Gastroesophageal sphincter (tissue), 4 donors: ENCODE results near the gene CLDN2. TPM values are rescaled to one million over a fixed set of nuclear protein-coding genes. Genes with fewer than 3 reads are reported as not detected.

Experiments used
- ATAC-seq: fragments of 150-250 bp; one replicate; pipeline ENCODE4 v1.9.1; 2016; ENCODE audit warnings: mild to moderate bottlenecking, moderate library complexity
- H3K27ac ChIP-seq, 4 donors: fragments of 200-600 bp; sonication (generic) in 3 of 4; 1 replicate in 3 of 4; 2 replicates in 1 of 4; pipeline ENCODE4 v1.5.1; 2016 to 2019
- H3K27me3 ChIP-seq: fragments of 200-600 bp; sonication (generic); one replicate; pipeline ENCODE4 v1.5.1; 2019
- H3K36me3 ChIP-seq, 2 donors: fragments of 200-600 bp; sonication (generic); one replicate each; pipeline ENCODE4 v1.5.1; 2019; ENCODE audit warnings: control low read depth in 1 of 2
- H3K4me1 ChIP-seq, 3 donors: fragments of 200-600 bp; sonication (generic); 1 replicate in 2 of 3; 2 replicates in 1 of 3; pipeline ENCODE4 v1.5.1; 2016 to 2019; ENCODE audit warnings: control low read depth in 2 of 3
- H3K4me3 ChIP-seq, 2 donors: fragments of 200-600 bp; sonication (generic); one replicate each; pipeline ENCODE4 v1.5.1; 2019; ENCODE audit warnings: mild to moderate bottlenecking in 1 of 2, moderate library complexity in 1 of 2
- H3K9me3 ChIP-seq, 3 donors: fragments of 200-600 bp; sonication (generic); one replicate each; pipeline ENCODE4 v1.5.1; 2017 to 2019; ENCODE audit warnings: control low read depth in 2 of 3
- EP300 ChIP-seq: sonication (generic); formaldehyde crosslinking; IDR thresholded peaks from one replicate; pipeline ENCODE4 v1.6.1; 2017; ENCODE audit warnings: antibody characterized with exemption, mild to moderate bottlenecking
- POLR2A ChIP-seq, 2 donors: fragments of 450-650 bp; IDR thresholded peaks; one replicate each; pipeline ENCODE4 v1.6.1; 2017; ENCODE audit warnings: antibody characterized with exemption in 2 of 2, mild to moderate bottlenecking in 2 of 2, moderate library complexity in 1 of 2
- POLR2AphosphoS5 ChIP-seq: sonication (generic); formaldehyde crosslinking; IDR thresholded peaks from one replicate; pipeline ENCODE4 v1.6.1; 2017; ENCODE audit warnings: antibody characterized with exemption
- WGBS, 2 donors: methylation state at CpG; one replicate each; pipeline ENCODE4 v1.1.5; 2018; ENCODE audit warnings: low coverage in 1 of 2; 5-methylcytosine and 5-hydroxymethylcytosine counted together
- total RNA-seq, 4 donors: library from RNA; depleted of rRNA; stranded (reverse); fragments of >200 nt; gene quantifications; one replicate each; pipeline ENCODE4 v1.1.0, GENCODE V29; 2016
- TF ChIP-seq, protein P1 (sequence below), 4 experiments: fragments of 200-600 bp in 2 of 4; fragments of 450-650 bp in 2 of 4; sonication (generic) in 1 of 4; IDR thresholded peaks; one replicate each; pipeline ENCODE4 v1.5.1; 2017 to 2019; ENCODE audit warnings: antibody characterized with exemption in 4 of 4, mild to moderate bottlenecking in 2 of 4, moderate library complexity in 2 of 4

The CLDN2 gene
- total RNA-seq, 4 donors from 2014 or later = not detected

DNA sequence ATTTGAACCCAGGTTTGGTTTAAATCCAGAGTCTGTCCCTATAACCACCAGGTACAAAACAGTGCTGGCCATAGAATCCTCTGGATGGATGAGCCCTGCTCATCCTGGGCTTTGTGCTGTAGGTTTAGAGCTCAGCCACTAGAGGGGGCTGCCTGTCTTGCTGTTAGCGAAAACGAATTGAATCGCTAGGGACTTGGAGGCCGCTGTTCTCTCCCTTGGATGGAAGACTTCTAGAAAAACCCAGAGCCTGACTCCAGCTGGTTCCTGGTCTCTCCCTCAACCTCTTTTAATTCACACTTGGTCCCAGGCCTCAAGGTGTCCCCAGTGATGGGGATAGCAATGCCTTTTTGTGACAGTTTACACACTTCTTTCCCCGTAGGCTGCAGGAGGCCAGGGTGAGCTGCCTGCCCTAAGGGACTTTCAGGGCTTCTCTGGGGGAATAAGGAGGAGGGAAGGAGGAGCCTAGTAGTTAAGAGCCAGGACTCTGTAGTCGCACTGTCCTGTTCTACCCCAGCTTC lies 25.8 kb upstream of the CLDN2 start:
- Histone ChIP-seq H3K4me1 (peaks cover 0 to 14% (median 0%) of the 10 kb centered on the region in 3 donors), H3K36me3 (no peaks in the 10 kb centered on the region), H3K27me3 (no peaks in the 10 kb centered on the region), H3K9me3 (no peaks in the 10 kb centered on the region), H3K27ac (peak overlapping the region in 1 of 4 donors; percentile 39), H3K4me3 (no peak overlapping the region)
- ATAC-seq = peak; percentile 81
- TF ChIP-seq, protein P1, sequence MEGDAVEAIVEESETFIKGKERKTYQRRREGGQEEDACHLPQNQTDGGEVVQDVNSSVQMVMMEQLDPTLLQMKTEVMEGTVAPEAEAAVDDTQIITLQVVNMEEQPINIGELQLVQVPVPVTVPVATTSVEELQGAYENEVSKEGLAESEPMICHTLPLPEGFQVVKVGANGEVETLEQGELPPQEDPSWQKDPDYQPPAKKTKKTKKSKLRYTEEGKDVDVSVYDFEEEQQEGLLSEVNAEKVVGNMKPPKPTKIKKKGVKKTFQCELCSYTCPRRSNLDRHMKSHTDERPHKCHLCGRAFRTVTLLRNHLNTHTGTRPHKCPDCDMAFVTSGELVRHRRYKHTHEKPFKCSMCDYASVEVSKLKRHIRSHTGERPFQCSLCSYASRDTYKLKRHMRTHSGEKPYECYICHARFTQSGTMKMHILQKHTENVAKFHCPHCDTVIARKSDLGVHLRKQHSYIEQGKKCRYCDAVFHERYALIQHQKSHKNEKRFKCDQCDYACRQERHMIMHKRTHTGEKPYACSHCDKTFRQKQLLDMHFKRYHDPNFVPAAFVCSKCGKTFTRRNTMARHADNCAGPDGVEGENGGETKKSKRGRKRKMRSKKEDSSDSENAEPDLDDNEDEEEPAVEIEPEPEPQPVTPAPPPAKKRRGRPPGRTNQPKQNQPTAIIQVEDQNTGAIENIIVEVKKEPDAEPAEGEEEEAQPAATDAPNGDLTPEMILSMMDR (IDR thresholded peaks at IDR 0.05) = peak; percentile 49 to 87 (median 64)
- no peak for TF ChIP-seq POLR2AphosphoS5
- WGBS, 2 donors = no CpG with 5 or more reads among the region's 6 CpGs

DNA sequence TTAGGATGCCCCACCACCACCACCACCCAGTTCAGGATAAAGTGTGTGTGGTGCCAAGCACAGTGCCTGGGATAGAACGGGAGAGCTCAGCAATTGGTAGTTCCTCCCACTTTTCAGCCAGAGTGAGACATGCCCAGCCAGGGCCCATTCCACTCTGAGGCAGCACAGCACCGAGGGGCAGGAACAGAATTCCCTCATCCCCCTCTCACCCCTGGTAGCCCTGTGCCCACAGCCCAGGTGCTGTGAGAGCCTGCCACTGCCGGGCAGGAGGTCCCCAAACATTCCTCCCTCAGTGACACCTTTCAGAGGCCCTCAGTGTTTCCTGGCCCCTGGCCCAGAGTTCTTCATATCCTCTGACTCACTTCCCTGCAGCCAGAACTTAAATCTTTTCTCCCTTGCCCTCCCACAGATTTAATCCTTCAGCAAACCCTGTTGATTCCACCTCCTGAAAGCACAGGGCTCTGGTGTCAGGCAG lies 25.2 kb upstream of the CLDN2 start:
- H3K4me3 ChIP-seq = no peak overlapping the region
- no peaks in the 10 kb centered on the region for H3K9me3 ChIP-seq
- WGBS, 2 donors = no CpG with 5 or more reads among the region's 3 CpGs
- ATAC-seq = no peak
- H3K36me3 ChIP-seq = no peaks in the 10 kb centered on the region
- H3K27me3 ChIP-seq = no peaks in the 10 kb centered on the region
- H3K27ac ChIP-seq = peak overlapping the region in 1 of 4 donors; percentile 39
- H3K4me1 ChIP-seq = peaks cover 0 to 14% (median 0%) of the 10 kb centered on the region in 3 donors
- TF ChIP-seq, protein P1 (IDR thresholded peaks at IDR 0.05) = no peak
- TF ChIP-seq POLR2A (IDR thresholded peaks at IDR 0.05) = no peak
- TF ChIP-seq EP300 = no peak
- TF ChIP-seq POLR2AphosphoS5 = no peak

DNA sequence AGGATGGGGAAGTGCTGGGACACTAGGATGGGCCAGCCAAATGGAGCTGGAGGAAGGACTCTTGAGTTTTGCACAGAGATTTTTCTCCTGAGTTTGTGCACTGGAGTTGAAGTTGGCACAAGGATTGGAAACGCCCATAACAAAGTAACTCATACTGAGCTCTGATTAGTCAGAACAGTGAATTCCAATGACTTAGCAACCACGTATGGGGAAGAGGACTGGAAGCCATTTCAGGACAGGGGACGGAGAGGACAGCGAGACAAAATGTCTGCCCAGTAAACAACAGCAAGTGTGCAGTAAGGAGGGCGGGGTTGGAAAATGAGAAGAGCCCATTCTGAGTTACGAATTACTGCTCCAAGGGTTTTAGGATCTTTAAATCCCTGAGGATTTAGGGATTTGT lies 22.9 kb upstream of the CLDN2 start:
- Histone ChIP-seq H3K4me3 (no peak overlapping the region), H3K9me3 (no peaks in the 10 kb centered on the region), H3K27ac (no peak overlapping the region), H3K27me3 (no peaks in the 10 kb centered on the region), H3K36me3 (no peaks in the 10 kb centered on the region), H3K4me1 (peaks cover 0 to 14% (median 0%) of the 10 kb centered on the region in 3 donors)
- WGBS, 2 donors = 70% methylated on average over 2 of the region's 6 CpGs; no CpG with 5 or more reads in 1 of the 2 donors
- no peak for ATAC-seq
- TF ChIP-seq POLR2AphosphoS5 (no peak), EP300 (no peak), POLR2A (IDR thresholded peaks at IDR 0.05) (no peak)
- TF ChIP-seq, protein P1 (IDR thresholded peaks at IDR 0.05) = no peak

DNA sequence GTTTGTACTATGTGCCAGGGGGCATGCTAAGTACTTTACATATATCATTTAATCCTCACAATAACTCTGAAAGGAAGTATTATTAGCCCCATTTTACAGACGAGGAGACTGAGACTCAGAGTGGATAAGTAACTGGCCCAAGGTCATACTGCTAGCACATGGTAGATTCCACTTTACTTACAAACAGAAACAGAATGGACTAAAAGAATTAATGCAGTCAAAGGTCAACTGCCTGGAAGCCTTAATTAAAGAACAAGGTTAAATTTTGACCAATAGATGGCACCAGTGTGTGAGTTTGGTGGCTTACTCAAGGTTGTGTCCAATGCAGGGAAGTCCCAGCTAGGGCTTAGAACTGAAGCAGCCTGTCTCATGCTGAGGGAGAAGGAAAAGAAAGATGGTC lies 21.7 kb upstream of the CLDN2 start:
- no peaks in the 10 kb centered on the region for H3K36me3 ChIP-seq
- peaks cover 0 to 14% (median 0%) of the 10 kb centered on the region in 3 donors for H3K4me1 ChIP-seq
- no peak overlapping the region for H3K27ac ChIP-seq
- TF ChIP-seq POLR2AphosphoS5 (no peak), POLR2A (IDR thresholded peaks at IDR 0.05) (no peak), EP300 (no peak)
- TF ChIP-seq, protein P1 (IDR thresholded peaks at IDR 0.05) = peak in 2 of 4 experiments; percentile 5 to 38
- H3K9me3 ChIP-seq = no peaks in the 10 kb centered on the region
- WGBS, 2 donors = 38% methylated on average over 1 of the region's 1 CpG
- no peak overlapping the region for H3K4me3 ChIP-seq
- no peak for ATAC-seq
- no peaks in the 10 kb centered on the region for H3K27me3 ChIP-seq

DNA sequence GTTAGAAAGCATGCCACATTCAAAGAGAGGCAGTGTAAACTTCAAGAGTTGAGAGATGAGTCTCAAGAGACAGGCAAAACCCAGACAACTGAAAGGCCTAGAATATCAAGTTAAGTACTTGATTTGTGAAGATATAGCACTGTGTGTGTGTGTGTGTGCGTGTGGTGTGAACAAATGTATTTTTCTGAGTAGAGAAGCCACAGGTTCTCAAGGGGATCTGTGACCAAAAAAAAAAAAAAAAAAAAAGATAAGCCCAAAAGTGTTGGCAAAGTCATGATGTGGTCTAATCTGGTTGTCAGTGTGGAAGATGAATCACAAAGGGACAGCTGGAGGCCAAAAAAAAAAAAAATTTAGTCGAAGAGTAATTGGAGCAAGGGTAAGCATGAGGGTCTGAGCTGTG lies 20.9 kb upstream of the CLDN2 start:
- Histone ChIP-seq H3K27me3 (no peaks in the 10 kb centered on the region), H3K4me1 (peaks cover 0 to 20% (median 0%) of the 10 kb centered on the region in 3 donors), H3K36me3 (no peaks in the 10 kb centered on the region), H3K9me3 (no peaks in the 10 kb centered on the region), H3K4me3 (no peak overlapping the region), H3K27ac (no peak overlapping the region)
- TF ChIP-seq POLR2A (IDR thresholded peaks at IDR 0.05) (no peak), EP300 (no peak), POLR2AphosphoS5 (no peak)
- TF ChIP-seq, protein P1 (IDR thresholded peaks at IDR 0.05) = no peak
- WGBS, 2 donors = 25 to 54% methylated on average over 2 of the region's 2 CpGs
- ATAC-seq = no peak
